Chondrocyte (in vitro differentiated cells): ENCODE data around the gene TAF11L5. TPM values are rescaled to one million over a fixed set of nuclear protein-coding genes. Genes with fewer than 3 reads are reported as not detected.
"Not testable (repeated sequence)": the region's sequence is repeated elsewhere in the genome, so short reads cannot be mapped to it uniquely, and the experiment has no call there.

ENCODE experiments used
- DNase-seq: peaks from one replicate; pipeline ENCODE4 v3.0.0; 2021; ENCODE audit warnings: mixed read lengths, low spot score
- H3K27ac Mint-ChIP-seq: one replicate; pipeline ENCODE4 v1.8.0; 2021; ENCODE audit warnings: mild to moderate bottlenecking, moderate library complexity, mixed read lengths; ENCODE audit not compliant: unreplicated experiment
- H3K27me3 Mint-ChIP-seq: 2 replicates; pipeline ENCODE4 v1.8.0; 2021; ENCODE audit warnings: low read depth, mixed read lengths
- H3K36me3 Mint-ChIP-seq: 2 replicates; pipeline ENCODE4 v1.8.0; 2021; ENCODE audit warnings: low read depth, mixed read lengths
- H3K4me1 Mint-ChIP-seq: 2 replicates; pipeline ENCODE4 v1.8.0; 2021; ENCODE audit warnings: low read depth, mild to moderate bottlenecking, mixed read lengths
- H3K4me3 Mint-ChIP-seq: one replicate; pipeline ENCODE4 v1.8.0; 2021; ENCODE audit warnings: mild to moderate bottlenecking, moderate library complexity, mixed read lengths; ENCODE audit not compliant: unreplicated experiment
- H3K9me3 Mint-ChIP-seq: 2 replicates; pipeline ENCODE4 v1.8.0; 2021; ENCODE audit warnings: low read depth, mixed read lengths
- CTCF ChIP-seq: fragments of 200-600 bp; sonication (generic); IDR thresholded peaks from 2 replicates; pipeline ENCODE4 v1.5.0; 2021; ENCODE audit warnings: antibody characterized with exemption, mild to moderate bottlenecking, moderate library complexity
- total RNA-seq: library from RNA; stranded (reverse); gene quantifications from 3 replicates; pipeline ENCODE4 v1.2.1, GENCODE V29; 2021

The TAF11L5 gene
- total RNA-seq, 1 donor from 2014 or later = not detected

GRCh38 chr5:17487174-17487512, 37.9 kb upstream of the TAF11L5 start:
- no peaks in the 10 kb centered on the region for H3K27me3 Mint-ChIP-seq
- no peak overlapping the region for H3K27ac Mint-ChIP-seq
- H3K9me3 Mint-ChIP-seq = no peaks in the 10 kb centered on the region
- DNase-seq = no peak
- no peak for TF ChIP-seq CTCF
- H3K4me3 Mint-ChIP-seq = no peak overlapping the region
- no peaks in the 10 kb centered on the region for H3K36me3 Mint-ChIP-seq
- peaks cover 10% of the 10 kb centered on the region for H3K4me1 Mint-ChIP-seq

GRCh38 chr5:17491257-17491656, 33.8 kb upstream of the TAF11L5 start:
- H3K36me3 Mint-ChIP-seq, H3K27ac Mint-ChIP-seq, H3K9me3 Mint-ChIP-seq, H3K27me3 Mint-ChIP-seq, DNase-seq, H3K4me3 Mint-ChIP-seq: not testable (repeated sequence)
- peaks cover 10% of the 10 kb centered on the region for H3K4me1 Mint-ChIP-seq

GRCh38 chr5:17492770-17493169, 32.3 kb upstream of the TAF11L5 start:
- Mint-ChIP-seq H3K36me3 (no peaks in the 10 kb centered on the region), H3K27me3 (no peaks in the 10 kb centered on the region), H3K4me3 (no peak overlapping the region), H3K4me1 (peaks cover 6% of the 10 kb centered on the region), H3K9me3 (peaks cover 6% of the 10 kb centered on the region), H3K27ac (no peak overlapping the region)
- no peak for TF ChIP-seq CTCF
- no peak for DNase-seq

GRCh38 chr5:17497446-17497845, 27.6 kb upstream of the TAF11L5 start:
- peaks cover 2% of the 10 kb centered on the region for H3K36me3 Mint-ChIP-seq
- TF ChIP-seq CTCF = no peak
- peaks cover 12% of the 10 kb centered on the region for H3K9me3 Mint-ChIP-seq
- no peak overlapping the region for H3K27ac Mint-ChIP-seq
- H3K4me3 Mint-ChIP-seq = no peak overlapping the region
- no peaks in the 10 kb centered on the region for H3K27me3 Mint-ChIP-seq
- DNase-seq = no peak
- H3K4me1 Mint-ChIP-seq = no peaks in the 10 kb centered on the region

- not testable (repeated sequence) for H3K27ac Mint-ChIP-seq, H3K9me3 Mint-ChIP-seq, DNase-seq, H3K4me3 Mint-ChIP-seq, H3K27me3 Mint-ChIP-seq, H3K4me1 Mint-ChIP-seq, H3K36me3 Mint-ChIP-seq
Observed at GRCh38 chr5:17497931-17498330, 27.1 kb upstream of the TAF11L5 start, which contains the start of gene TAF11L2. TSS of gene TAF11L2 (plus strand) at chr5:17498231.

GRCh38 chr5:17511775-17512325, 13.2 kb upstream of the TAF11L5 start:
- TF ChIP-seq CTCF = no peak
- peaks cover 5% of the 10 kb centered on the region for H3K4me1 Mint-ChIP-seq

GRCh38 chr5:17517526-17517925, 7.5 kb upstream of the TAF11L5 start:
- not testable (repeated sequence) for H3K9me3 Mint-ChIP-seq, H3K36me3 Mint-ChIP-seq, H3K27me3 Mint-ChIP-seq, H3K27ac Mint-ChIP-seq, H3K4me3 Mint-ChIP-seq, H3K4me1 Mint-ChIP-seq
- DNase-seq = peak; percentile 80

More at GRCh38 chr5:17511775-17512325, 13.2 kb upstream of the TAF11L5 start:
- Mint-ChIP-seq H3K27me3 (no peaks in the 10 kb centered on the region), H3K9me3 (no peaks in the 10 kb centered on the region), H3K27ac (no peak overlapping the region), H3K4me3 (no peak overlapping the region), H3K36me3 (no peaks in the 10 kb centered on the region)
- DNase-seq = no peak

- H3K27ac Mint-ChIP-seq, H3K4me3 Mint-ChIP-seq, H3K27me3 Mint-ChIP-seq, DNase-seq, H3K4me1 Mint-ChIP-seq, H3K9me3 Mint-ChIP-seq, H3K36me3 Mint-ChIP-seq: not testable (repeated sequence)
Observed at GRCh38 chr5:17518067-17518466, 7.0 kb upstream of the TAF11L5 start, which contains the start of gene TAF11L3. TSS of gene TAF11L3 (plus strand) at chr5:17518367.

GRCh38 chr5:17519508-17519907, 5.5 kb upstream of the TAF11L5 start:
- not testable (repeated sequence) for H3K36me3 Mint-ChIP-seq, H3K4me1 Mint-ChIP-seq, H3K9me3 Mint-ChIP-seq, H3K27me3 Mint-ChIP-seq, DNase-seq, H3K27ac Mint-ChIP-seq, H3K4me3 Mint-ChIP-seq

GRCh38 chr5:17521501-17521900, 3.5 kb upstream of the TAF11L5 start, which contains the start of gene TAF11L4:
TSS of gene TAF11L4 (plus strand) at chr5:17521801.
- H3K36me3 Mint-ChIP-seq, DNase-seq, H3K27me3 Mint-ChIP-seq, H3K9me3 Mint-ChIP-seq, H3K4me3 Mint-ChIP-seq, H3K4me1 Mint-ChIP-seq, H3K27ac Mint-ChIP-seq: not testable (repeated sequence)
